Bronchial epithelial cell (primary cell): ENCODE data around the gene OSBP2. TPM values are rescaled to one million over a fixed set of nuclear protein-coding genes. Genes with fewer than 3 reads are reported as not detected.
A peak's percentile ranks its signal among the peaks of the same experiment; 100 is the strongest.
"Not testable (repeated sequence)": the region's sequence is repeated elsewhere in the genome, so short reads cannot be mapped to it uniquely, and the experiment has no call there.

Experiments
- DNase-seq: peaks from one replicate; pipeline ENCODE4 v3.0.0-alpha.2; 2010; ENCODE audit warnings: low read depth
- FAIRE-seq: peaks from 2 replicates; lab custom pipeline; 2011; peaks lifted over from hg19 to GRCh38; lab: Jason Lieb, UNC
- H3K27me3 ChIP-seq: 2 replicates; pipeline ENCODE4 v1.5.1; 2011; ENCODE audit warnings: low read length; ENCODE audit not compliant: control insufficient read depth, insufficient read depth
- H3K36me3 ChIP-seq: 2 replicates; pipeline ENCODE4 v1.5.1; 2011; ENCODE audit warnings: low read length; ENCODE audit not compliant: control insufficient read depth, insufficient read depth
- H3K4me3 ChIP-seq: 2 replicates; pipeline ENCODE4 v1.5.1; 2011; ENCODE audit warnings: mild to moderate bottlenecking, low read depth, low read length, control low read depth
- total RNA-seq: library from RNA; depleted of rRNA; stranded (reverse); fragments of >200 nt; gene quantifications from 2 replicates; pipeline ENCODE4 v1.2.1, GENCODE V29; 2014
- TF ChIP-seq, protein P1 (sequence below): IDR thresholded peaks from 2 replicates; pipeline ENCODE4 v1.5.1; 2011; ENCODE audit warnings: mild to moderate bottlenecking, moderate library complexity, low read length, control low read depth, inconsistent platforms; ENCODE audit not compliant: insufficient read depth, severe bottlenecking

Gene OSBP2
- total RNA-seq, 1 donor from 2014 or later = 23.4 TPM

DNA sequence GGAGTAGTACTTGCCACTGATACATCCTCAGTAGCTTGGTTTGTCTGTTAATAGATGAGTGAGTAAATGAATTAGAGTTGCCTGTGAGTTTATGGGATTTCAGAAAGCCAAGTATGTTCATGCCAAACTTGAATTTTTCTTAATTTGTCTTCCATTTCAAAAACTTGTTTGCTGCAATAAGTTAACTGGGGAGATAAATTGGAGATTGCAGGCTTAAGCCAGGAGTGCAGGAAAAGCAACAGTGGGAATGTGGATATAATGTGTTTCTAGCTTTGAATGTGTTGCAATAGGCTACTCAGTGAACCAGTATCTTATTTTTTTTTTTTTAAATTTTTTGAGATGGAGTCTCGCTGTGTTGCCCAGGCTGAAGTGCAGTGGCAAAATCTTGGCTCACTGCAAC, 8.2 kb downstream of the OSBP2 start:
- Histone ChIP-seq H3K27me3 (no peaks in the 10 kb centered on the region), H3K36me3 (no peaks in the 10 kb centered on the region), H3K4me3 (no peak overlapping the region)
- no peak for FAIRE-seq
- TF ChIP-seq, protein P1, sequence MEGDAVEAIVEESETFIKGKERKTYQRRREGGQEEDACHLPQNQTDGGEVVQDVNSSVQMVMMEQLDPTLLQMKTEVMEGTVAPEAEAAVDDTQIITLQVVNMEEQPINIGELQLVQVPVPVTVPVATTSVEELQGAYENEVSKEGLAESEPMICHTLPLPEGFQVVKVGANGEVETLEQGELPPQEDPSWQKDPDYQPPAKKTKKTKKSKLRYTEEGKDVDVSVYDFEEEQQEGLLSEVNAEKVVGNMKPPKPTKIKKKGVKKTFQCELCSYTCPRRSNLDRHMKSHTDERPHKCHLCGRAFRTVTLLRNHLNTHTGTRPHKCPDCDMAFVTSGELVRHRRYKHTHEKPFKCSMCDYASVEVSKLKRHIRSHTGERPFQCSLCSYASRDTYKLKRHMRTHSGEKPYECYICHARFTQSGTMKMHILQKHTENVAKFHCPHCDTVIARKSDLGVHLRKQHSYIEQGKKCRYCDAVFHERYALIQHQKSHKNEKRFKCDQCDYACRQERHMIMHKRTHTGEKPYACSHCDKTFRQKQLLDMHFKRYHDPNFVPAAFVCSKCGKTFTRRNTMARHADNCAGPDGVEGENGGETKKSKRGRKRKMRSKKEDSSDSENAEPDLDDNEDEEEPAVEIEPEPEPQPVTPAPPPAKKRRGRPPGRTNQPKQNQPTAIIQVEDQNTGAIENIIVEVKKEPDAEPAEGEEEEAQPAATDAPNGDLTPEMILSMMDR = no peak
- DNase-seq = no peak

DNA sequence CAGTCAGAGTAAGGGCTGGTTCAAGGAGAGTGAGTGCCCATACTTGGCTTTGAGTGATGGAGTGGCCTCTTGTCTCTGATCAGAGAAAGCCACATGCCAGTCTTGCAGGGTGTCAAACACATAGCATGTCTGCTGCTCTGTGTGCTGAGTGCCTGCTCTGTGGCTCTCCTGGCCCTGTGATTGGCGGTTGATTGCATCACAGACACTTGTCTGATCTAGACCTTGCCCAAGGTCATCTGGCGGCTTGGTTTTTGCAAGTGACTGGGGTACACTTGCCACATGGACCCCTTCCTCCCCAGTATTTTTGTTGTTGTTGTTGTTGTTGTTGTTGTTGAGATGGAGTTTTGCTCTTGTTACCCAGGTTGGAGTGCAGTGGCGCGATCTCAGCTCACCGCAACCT, 10.3 kb downstream of the OSBP2 start:
- no peak for DNase-seq
- Histone ChIP-seq H3K4me3 (no peak overlapping the region), H3K27me3 (no peaks in the 10 kb centered on the region), H3K36me3 (no peaks in the 10 kb centered on the region)
- peak; percentile 32 for FAIRE-seq
- TF ChIP-seq, protein P1 = no peak

DNA sequence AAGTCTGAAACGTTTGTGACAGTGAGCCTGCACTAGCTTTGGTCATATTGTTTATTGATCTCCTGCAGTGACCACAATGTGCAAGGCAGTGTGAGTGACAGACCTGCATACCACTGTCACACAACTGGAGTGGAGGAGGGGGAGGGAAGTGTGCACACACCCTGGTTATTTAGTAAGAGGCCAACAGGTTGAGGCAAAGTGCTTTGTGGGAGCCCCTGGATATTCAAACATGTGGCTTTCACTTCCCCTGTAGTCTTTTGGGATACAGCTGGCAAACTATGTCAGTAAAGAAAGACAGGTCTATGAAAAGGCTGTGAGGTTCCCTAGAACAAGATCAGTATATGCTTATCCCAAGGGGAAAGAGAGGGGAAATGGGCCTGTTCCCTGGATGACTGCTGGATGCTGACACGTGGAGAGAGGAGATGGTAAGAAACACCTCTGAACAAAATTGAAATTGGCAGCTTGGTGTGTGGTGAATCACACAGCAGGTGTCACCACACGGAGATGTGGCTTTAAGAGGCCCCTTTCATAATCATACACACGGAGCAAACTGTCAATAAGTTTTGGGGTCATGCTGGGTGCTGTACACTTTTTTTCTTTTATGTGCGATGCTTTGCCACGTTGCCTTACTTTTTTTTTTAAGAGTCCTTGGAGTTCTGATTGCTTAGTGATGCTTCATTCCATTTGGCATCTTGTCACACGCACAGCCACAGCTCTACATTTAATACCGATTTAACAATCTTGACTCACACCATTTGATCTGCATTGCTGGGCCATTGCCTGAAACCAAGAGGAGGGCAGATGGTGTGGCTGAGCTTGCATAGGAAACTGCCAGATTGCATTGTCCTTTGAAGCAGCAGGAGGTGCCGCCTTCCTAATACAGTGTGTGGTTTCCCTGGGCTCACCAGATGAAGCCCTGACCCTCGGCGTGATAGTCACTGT, 11.3 kb downstream of the OSBP2 start:
- TF ChIP-seq, protein P1 = no peak
- peak; percentile 80 for FAIRE-seq
- no peaks in the 10 kb centered on the region for H3K27me3 ChIP-seq
- no peak overlapping the region for H3K4me3 ChIP-seq
- peak; percentile 12 for DNase-seq
- H3K36me3 ChIP-seq = no peaks in the 10 kb centered on the region

DNA sequence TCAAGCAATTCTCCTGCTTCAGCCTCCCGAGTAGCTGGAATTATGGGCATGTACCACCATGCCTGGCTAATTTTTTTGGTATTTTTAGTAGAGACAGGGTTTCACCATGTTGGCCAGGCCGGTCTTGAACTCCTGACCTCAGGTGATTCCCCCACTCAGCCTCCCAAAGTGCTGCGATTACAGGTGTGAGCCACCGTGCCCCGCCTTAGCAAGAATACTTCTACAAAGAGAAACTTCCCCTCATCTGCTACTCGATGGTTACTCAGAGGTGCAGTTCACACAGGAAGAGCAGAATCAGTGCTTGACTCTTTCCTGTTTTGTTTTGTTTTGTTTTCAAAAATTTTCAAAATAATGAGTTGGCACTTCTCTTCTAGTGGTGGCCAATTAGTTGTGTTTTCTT, 15.3 kb downstream of the OSBP2 start:
- H3K36me3 ChIP-seq, FAIRE-seq, H3K4me3 ChIP-seq, H3K27me3 ChIP-seq: not testable (repeated sequence)
- DNase-seq = peak; percentile 81

DNA sequence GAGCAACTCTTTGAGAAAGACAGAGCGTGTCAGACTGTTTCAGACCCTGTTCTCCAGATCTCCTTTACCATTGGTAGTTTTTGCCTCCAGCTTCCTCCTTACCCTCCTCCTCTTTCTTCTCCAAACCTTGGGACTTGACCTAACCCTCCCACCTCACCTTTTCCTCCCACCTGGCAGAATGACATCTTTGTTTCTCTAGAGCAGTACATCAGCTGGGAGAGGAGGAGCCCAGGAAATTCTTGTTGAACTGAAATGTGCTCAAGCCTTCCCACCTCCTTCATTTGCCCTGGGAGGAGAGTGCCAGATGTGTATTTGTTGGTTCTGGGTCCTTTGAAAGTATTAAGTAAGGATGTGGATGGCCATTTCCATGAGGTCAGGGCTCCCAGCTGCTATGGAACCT, 17.4 kb downstream of the OSBP2 start:
- FAIRE-seq = no peak
- H3K27me3 ChIP-seq = no peaks in the 10 kb centered on the region
- TF ChIP-seq, protein P1 = no peak

DNA sequence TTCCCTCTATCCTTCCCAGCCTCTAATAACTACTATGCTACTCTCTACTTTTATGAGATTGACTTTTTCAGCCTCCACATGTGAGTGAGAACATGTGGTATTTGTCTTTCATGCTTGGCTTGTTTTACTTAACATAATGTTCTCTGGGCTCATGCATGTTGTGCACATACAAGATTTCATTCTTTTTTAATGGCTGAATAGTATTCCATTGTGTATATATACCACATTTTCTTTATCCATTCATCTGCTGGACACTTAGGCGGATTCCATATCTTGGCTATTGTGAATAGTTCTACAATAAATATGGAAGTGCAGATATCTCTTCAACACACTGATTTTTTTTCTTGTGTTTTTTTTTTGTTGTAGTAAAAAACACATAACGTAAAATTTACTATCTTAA, 19.4 kb downstream of the OSBP2 start:
- DNase-seq (no peak), FAIRE-seq (no peak)
- Histone ChIP-seq H3K4me3 (no peak overlapping the region), H3K27me3 (no peaks in the 10 kb centered on the region), H3K36me3 (no peaks in the 10 kb centered on the region)
- TF ChIP-seq, protein P1 = no peak

More for the DNA sequence above, 17.4 kb downstream of the OSBP2 start:
- no peak for DNase-seq
- Histone ChIP-seq H3K4me3 (no peak overlapping the region), H3K36me3 (no peaks in the 10 kb centered on the region)
